CD4-positive, alpha-beta T cell (primary cell): ENCODE results near the gene ZEB2. TPM values are rescaled to one million over a fixed set of nuclear protein-coding genes. Genes with fewer than 3 reads are reported as not detected.

Source experiments
- ATAC-seq: fragments of 200-7000 bp; cut with Tn5 transposase; one replicate; pipeline ENCODE4 v1.10.0; 2022; ENCODE audit warnings: mild to moderate bottlenecking; ENCODE audit not compliant: poor library complexity
- CTCF ChIA-PET: fragments of 350-600 bp; sonication (Branson Sonifier 250); formaldehyde crosslinking; loops from one replicate; lab custom pipeline; 2021; ENCODE audit warnings: antibody characterized with exemption, inconsistent platforms; lab: Charles Lee
- POLR2A ChIA-PET: fragments of 350-600 bp; sonication (Branson Sonifier 250); formaldehyde crosslinking; loops from one replicate; lab custom pipeline; 2021; ENCODE audit warnings: antibody characterized with exemption, inconsistent platforms; lab: Charles Lee
- DNase-seq, 14 experiments: peaks; one replicate each; pipeline ENCODE4 v3.0.0-alpha.2; 2013 to 2020; ENCODE audit warnings: mixed read lengths in 2 of 14
- H3K27ac ChIP-seq, 2 donors: one replicate each; pipeline versions ENCODE4 v1.5.1 to v1.7.0; 2013; ENCODE audit warnings: low read length in 2 of 2, low read depth in 1 of 2, mild to moderate bottlenecking in 1 of 2
- H3K27me3 ChIP-seq, 2 experiments: 1 replicate in 1 of 2; 2 replicates in 1 of 2; pipeline versions ENCODE4 v1.6.1 to v1.7.0; 2013; ENCODE audit warnings: low read length in 2 of 2, control low read depth in 1 of 2, mild to moderate bottlenecking in 1 of 2, moderate library complexity in 1 of 2; ENCODE audit not compliant: insufficient read depth in 2 of 2, control insufficient read depth in 1 of 2
- H3K36me3 ChIP-seq: one replicate; pipeline ENCODE4 v1.6.1; 2013; ENCODE audit warnings: low read length, control low read depth; ENCODE audit not compliant: insufficient read depth
- H3K4me1 ChIP-seq: one replicate; pipeline ENCODE4 v1.6.1; 2013; ENCODE audit warnings: low read length, control low read depth; ENCODE audit not compliant: insufficient read depth
- H3K4me3 ChIP-seq: one replicate; pipeline ENCODE4 v1.5.1; 2013; ENCODE audit warnings: mild to moderate bottlenecking, low read length, moderate library complexity
- H3K9me3 ChIP-seq, 2 experiments: 1 replicate in 1 of 2; 2 replicates in 1 of 2; pipeline versions ENCODE4 v1.6.1 to v1.7.0; 2013; ENCODE audit warnings: low read length in 2 of 2, mild to moderate bottlenecking in 2 of 2, control low read depth in 1 of 2, moderate library complexity in 1 of 2; ENCODE audit not compliant: control insufficient read depth in 1 of 2, insufficient read depth in 1 of 2
- H3K27ac Mint-ChIP-seq: one replicate; pipeline ENCODE4 v1.8.0; 2020; ENCODE audit warnings: mixed read lengths
- H3K27me3 Mint-ChIP-seq: one replicate; pipeline ENCODE4 v1.8.0; 2021; ENCODE audit warnings: mixed read lengths
- H3K36me3 Mint-ChIP-seq: one replicate; pipeline ENCODE4 v1.8.0; 2021; ENCODE audit warnings: low read depth, mixed read lengths
- H3K4me1 Mint-ChIP-seq: one replicate; pipeline ENCODE4 v1.8.0; 2021; ENCODE audit warnings: low read depth, mixed read lengths
- H3K4me3 Mint-ChIP-seq: one replicate; pipeline ENCODE4 v1.8.0; 2020; ENCODE audit warnings: mild to moderate bottlenecking, mixed read lengths
- H3K9me3 Mint-ChIP-seq: one replicate; pipeline ENCODE4 v1.8.0; 2020; ENCODE audit warnings: mixed read lengths
- intact Hi-C, 2 experiments: fragments of 100-400 bp; cut with DNase I in 1 of 2; cut with micrococcal nuclease in 1 of 2; formaldehyde crosslinking; loops; one replicate each; pipeline versions ENCODE4 v1.15.1 to v1.9.0; 2023 to 2025; cut with DNase I, micrococcal nuclease
- total RNA-seq, 174 experiments: library from RNA in 2 of 174; stranded (reverse) in 2 of 174; gene quantifications; one replicate each; pipeline ENCODE4 v1.2.3 and lab custom pipeline; 2021 to 2026
- TF ChIP-seq, protein P1 (sequence below): fragments of 200-600 bp; IDR thresholded peaks from one replicate; pipeline ENCODE4 v1.8.0; 2022; ENCODE audit warnings: antibody characterized with exemption, mild to moderate bottlenecking

The ZEB2 gene
- total RNA-seq, 2 experiments from 2014 or later: 12.3 to 13.4 TPM

GRCh38 chr2:144405321-144405720 lies 114.6 kb downstream of the ZEB2 start:
- DNase-seq: no peak
- Histone ChIP-seq H3K4me1 (no peaks in the 10 kb centered on the region), H3K27me3 (no peaks in the 10 kb centered on the region), H3K36me3 (no peaks in the 10 kb centered on the region), H3K9me3 (no peaks in the 10 kb centered on the region), H3K27ac (no peak overlapping the region), H3K4me3 (no peak overlapping the region)
- POLR2A ChIA-PET: no interaction called here
- Mint-ChIP-seq H3K36me3 (no peaks in the 10 kb centered on the region), H3K4me1 (no peaks in the 10 kb centered on the region), H3K4me3 (no peak overlapping the region), H3K9me3 (no peaks in the 10 kb centered on the region), H3K27ac (no peak overlapping the region), H3K27me3 (no peaks in the 10 kb centered on the region)
- intact Hi-C loops: no loop called here
- TF ChIP-seq, protein P1, sequence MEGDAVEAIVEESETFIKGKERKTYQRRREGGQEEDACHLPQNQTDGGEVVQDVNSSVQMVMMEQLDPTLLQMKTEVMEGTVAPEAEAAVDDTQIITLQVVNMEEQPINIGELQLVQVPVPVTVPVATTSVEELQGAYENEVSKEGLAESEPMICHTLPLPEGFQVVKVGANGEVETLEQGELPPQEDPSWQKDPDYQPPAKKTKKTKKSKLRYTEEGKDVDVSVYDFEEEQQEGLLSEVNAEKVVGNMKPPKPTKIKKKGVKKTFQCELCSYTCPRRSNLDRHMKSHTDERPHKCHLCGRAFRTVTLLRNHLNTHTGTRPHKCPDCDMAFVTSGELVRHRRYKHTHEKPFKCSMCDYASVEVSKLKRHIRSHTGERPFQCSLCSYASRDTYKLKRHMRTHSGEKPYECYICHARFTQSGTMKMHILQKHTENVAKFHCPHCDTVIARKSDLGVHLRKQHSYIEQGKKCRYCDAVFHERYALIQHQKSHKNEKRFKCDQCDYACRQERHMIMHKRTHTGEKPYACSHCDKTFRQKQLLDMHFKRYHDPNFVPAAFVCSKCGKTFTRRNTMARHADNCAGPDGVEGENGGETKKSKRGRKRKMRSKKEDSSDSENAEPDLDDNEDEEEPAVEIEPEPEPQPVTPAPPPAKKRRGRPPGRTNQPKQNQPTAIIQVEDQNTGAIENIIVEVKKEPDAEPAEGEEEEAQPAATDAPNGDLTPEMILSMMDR: no peak
- CTCF ChIA-PET: no interaction called here
- ATAC-seq: no peak

- H3K4me1 Mint-ChIP-seq: no peaks in the 10 kb centered on the region
- no peaks in the 10 kb centered on the region for H3K9me3 Mint-ChIP-seq
- H3K36me3 Mint-ChIP-seq: no peaks in the 10 kb centered on the region
- no peak overlapping the region for H3K27ac Mint-ChIP-seq
- Histone ChIP-seq H3K9me3 (no peaks in the 10 kb centered on the region), H3K4me3 (no peak overlapping the region), H3K27me3 (no peaks in the 10 kb centered on the region), H3K27ac (no peak overlapping the region), H3K36me3 (no peaks in the 10 kb centered on the region), H3K4me1 (no peaks in the 10 kb centered on the region)
- DNase-seq (no peak), ATAC-seq (no peak)
- TF ChIP-seq, protein P1: no peak
- H3K27me3 Mint-ChIP-seq: no peaks in the 10 kb centered on the region
- POLR2A ChIA-PET: no interaction called here
- intact Hi-C loops: no loop called here
- CTCF ChIA-PET: no interaction called here
- H3K4me3 Mint-ChIP-seq: no peak overlapping the region
Measured at GRCh38 chr2:144404586-144405314, 115.2 kb downstream of the ZEB2 start.

- Histone ChIP-seq H3K4me1 (no peaks in the 10 kb centered on the region), H3K27me3 (no peaks in the 10 kb centered on the region), H3K4me3 (no peak overlapping the region), H3K9me3 (no peaks in the 10 kb centered on the region), H3K36me3 (no peaks in the 10 kb centered on the region), H3K27ac (no peak overlapping the region)
- H3K27ac Mint-ChIP-seq: no peak overlapping the region
- H3K4me1 Mint-ChIP-seq: no peaks in the 10 kb centered on the region
- no peaks in the 10 kb centered on the region for H3K9me3 Mint-ChIP-seq
- ATAC-seq (no peak), DNase-seq (no peak)
- H3K4me3 Mint-ChIP-seq: no peak overlapping the region
- intact Hi-C loops: no loop called here
- CTCF ChIA-PET: no interaction called here
- H3K36me3 Mint-ChIP-seq: no peaks in the 10 kb centered on the region
- no peaks in the 10 kb centered on the region for H3K27me3 Mint-ChIP-seq
- POLR2A ChIA-PET: no interaction called here
- TF ChIP-seq, protein P1: no peak
Measured at GRCh38 chr2:144403933-144404332, 116.0 kb downstream of the ZEB2 start.
